PFSK-1 (cell line): Measurements from ENCODE around the gene STIL.

Source experiments
- FOXP2 ChIP-seq: optimal IDR thresholded peaks from 2 replicates; pipeline ENCODE3; 2011; ENCODE audit warnings: borderline replicate concordance, control low read depth, inconsistent platforms; ENCODE audit not compliant: insufficient read depth; ENCODE audit errors: extremely low read length, extremely low read depth
- POLR2AphosphoS5 ChIP-seq: IDR thresholded peaks from 2 replicates; pipeline ENCODE4 v1.6.1; 2012; ENCODE audit warnings: low read depth, mild to moderate bottlenecking, control low read depth, low read length, moderate library complexity
- REST ChIP-seq, 2 experiments: IDR thresholded peaks; 2 replicates each; pipeline versions ENCODE4 v1.6.1 to v1.8.0; 2011 to 2012; ENCODE audit warnings: low read depth in 2 of 2, low read length in 2 of 2, control low read depth in 1 of 2, inconsistent platforms in 1 of 2, mild to moderate bottlenecking in 1 of 2, moderate library complexity in 1 of 2; ENCODE audit not compliant: insufficient read depth in 1 of 2
- SIN3A ChIP-seq: IDR thresholded peaks from 2 replicates; pipeline ENCODE4 v1.6.1; 2012; ENCODE audit warnings: mild to moderate bottlenecking, low read length, moderate library complexity, borderline replicate concordance; ENCODE audit not compliant: insufficient read depth
- TAF1 ChIP-seq: IDR thresholded peaks from 2 replicates; pipeline ENCODE4 v1.6.1; 2012; ENCODE audit warnings: low read length, control low read depth, borderline replicate concordance; ENCODE audit not compliant: insufficient read depth

STIL gene

DNA sequence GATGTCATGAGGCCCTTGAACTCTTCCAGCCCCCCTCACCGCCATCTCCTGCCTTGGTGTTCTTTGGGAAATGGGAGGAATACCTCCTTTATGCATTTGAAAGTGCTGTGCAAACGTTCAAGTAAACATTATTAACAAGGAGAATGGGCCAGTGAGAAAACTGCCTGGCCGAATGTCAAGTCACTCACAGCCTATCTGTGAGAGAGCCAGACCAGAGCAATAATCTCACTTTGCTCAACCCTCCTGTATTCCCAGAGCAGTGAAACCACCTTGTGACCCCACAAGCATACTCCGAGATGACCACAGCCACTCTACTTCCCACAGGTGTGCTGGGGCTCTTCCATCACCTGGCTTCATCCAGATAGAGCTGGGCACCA is 87.1 kb downstream of the STIL start:
- TF ChIP-seq TAF1 (no peak), REST (IDR thresholded peaks at IDR 0.05; ENCODE audit: insufficient read depth in 1 of 2, low read depth in 2 of 2, low read length in 2 of 2) (no peak), POLR2AphosphoS5 (no peak), FOXP2 (no peak), SIN3A (no peak)

DNA sequence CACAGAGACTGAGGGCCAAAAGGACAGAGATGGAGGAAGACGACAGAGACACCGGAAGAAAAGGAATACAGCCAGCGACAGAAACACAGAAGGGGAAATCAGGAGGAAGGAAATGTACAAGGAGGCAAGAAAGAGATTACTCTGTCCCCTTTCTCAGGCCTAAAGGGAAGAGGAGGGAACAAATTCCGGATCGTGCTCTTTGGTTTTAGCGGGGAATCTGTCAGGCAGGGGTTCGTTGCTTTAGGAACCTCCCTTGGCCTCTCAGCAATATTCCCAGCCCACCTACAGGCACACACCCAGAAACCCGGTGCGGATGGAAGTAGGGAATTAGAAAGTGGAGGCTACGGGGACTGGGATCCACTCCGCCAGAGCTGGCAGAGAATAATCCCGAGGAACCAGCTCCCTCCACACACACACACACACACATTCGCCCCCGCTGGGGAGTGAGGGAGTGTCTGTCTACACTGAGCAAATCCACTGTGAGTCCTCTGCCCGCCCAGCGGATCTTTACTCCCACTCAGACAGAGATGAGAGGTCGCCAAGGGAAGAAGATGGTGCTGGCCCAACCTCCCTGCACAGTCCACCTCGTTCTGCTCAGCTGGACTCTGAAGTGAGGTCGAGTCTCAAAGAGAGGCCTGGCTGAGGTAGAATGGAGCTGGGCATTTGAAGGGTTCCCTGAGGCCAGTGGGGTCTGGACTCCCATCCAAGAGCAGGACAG is 87.7 kb downstream of the STIL start:
- TF ChIP-seq POLR2AphosphoS5: no peak
- no peak for TF ChIP-seq TAF1
- TF ChIP-seq FOXP2: no peak

- no peak for TF ChIP-seq SIN3A
- TF ChIP-seq POLR2AphosphoS5: no peak
- TF ChIP-seq REST (IDR thresholded peaks at IDR 0.05; ENCODE audit: insufficient read depth in 1 of 2, low read depth in 2 of 2, low read length in 2 of 2): no peak
- no peak for TF ChIP-seq FOXP2
- no peak for TF ChIP-seq TAF1
Measured at GRCh38 chr1:47225430-47226100, 88.4 kb downstream of the STIL start.

GRCh38 chr1:47224676-47225399 is 89.1 kb downstream of the STIL start:
- TF ChIP-seq TAF1: no peak
- TF ChIP-seq POLR2AphosphoS5: no peak

DNA sequence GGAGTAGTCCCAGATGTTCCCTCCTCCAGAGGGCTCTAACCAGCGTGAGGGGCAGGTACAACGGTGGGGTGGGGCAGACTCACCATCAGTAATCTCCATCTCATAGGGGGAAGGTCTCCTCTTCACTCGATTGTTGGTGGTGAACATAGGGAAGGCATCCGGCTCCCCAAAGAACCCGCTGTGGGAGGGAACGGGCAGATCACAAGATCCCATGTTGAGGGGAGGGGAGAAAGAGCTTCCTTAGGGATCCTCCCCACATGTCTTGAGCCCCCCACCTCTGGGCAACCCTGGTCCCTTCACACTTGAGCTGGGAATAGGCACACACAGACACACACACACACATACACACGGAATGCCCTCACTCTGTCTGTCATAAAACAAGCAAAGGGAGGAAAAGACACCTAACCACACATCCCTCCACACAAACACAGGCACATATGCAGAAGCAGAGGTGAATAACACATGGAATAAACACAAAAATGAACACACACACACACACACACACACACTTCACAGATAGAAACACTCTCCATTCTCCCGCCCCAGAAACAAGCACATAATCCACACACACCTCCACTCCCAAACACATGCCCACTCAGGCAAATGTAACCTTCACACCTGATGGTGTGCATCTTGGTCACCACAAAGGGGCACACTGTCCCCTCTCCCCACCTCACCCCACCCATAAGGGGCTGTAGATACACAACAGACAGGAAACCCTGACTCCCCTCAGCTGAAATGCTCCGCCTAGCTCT is 89.8 kb downstream of the STIL start:
- no peak for TF ChIP-seq TAF1
- TF ChIP-seq REST (IDR thresholded peaks at IDR 0.05; ENCODE audit: insufficient read depth in 1 of 2, low read depth in 2 of 2, low read length in 2 of 2): no peak
- no peak for TF ChIP-seq SIN3A
- TF ChIP-seq POLR2AphosphoS5: no peak
- no peak for TF ChIP-seq FOXP2
